ENCODE measurements around the gene GFRA4. TPM values are rescaled to one million over a fixed set of nuclear protein-coding genes. Genes with fewer than 3 reads are reported as not detected.

Gene GFRA4
- total and polyA plus RNA-seq, 2 donors (not counting 3 experiments of a cell fraction or from before 2014, with no cell fraction given), result not detected

DNA sequence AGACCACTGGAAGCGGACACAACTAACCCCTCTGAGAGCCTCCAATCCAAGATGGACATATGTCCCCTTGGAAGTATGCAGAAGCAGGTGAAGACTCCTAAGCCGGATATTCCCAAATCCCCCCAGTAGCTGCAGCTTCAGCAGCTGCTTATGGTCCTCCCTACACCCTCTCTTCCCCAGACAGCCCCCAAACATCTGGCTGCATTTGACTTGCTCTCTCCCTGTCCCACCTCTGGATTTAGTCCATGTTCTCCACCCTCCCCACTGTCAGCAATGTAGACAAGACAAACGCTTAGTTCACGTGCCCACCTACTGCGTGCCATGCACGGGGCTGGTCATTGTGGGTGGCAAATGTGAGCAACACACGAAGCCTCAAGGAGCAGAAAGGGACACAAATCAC is 23.2 kb upstream of the GFRA4 start:
- no peak for DNase-seq (ENCODE audit: low read depth, low spot score)
- Histone ChIP-seq H3K27me3 (ENCODE audit: control insufficient read depth in 2 of 2, insufficient read depth in 2 of 2, low read length in 2 of 2) (peaks cover 25 to 32% of the 10 kb centered on the region in 2 experiments), H3K4me2 (ENCODE audit: insufficient read depth, low read length) (no peak overlapping the region), H3K9me1 (replicated peaks; ENCODE audit: control insufficient read depth, extremely low read depth, insufficient read depth, low read length) (no peaks in the 10 kb centered on the region), H3K36me3 (ENCODE audit: control insufficient read depth in 2 of 2, extremely low read depth in 1 of 2, insufficient read depth in 2 of 2, low read length in 2 of 2) (no peaks in the 10 kb centered on the region), H3K9ac (replicated peaks; ENCODE audit: extremely low read depth, insufficient read depth, low read length) (no peak overlapping the region), H3K27ac (ENCODE audit: insufficient read depth, low read depth, low read length) (no peak overlapping the region), H4K20me1 (replicated peaks; ENCODE audit: control insufficient read depth, extremely low read depth, insufficient read depth, low read length) (no peaks in the 10 kb centered on the region), H3K9me3 (replicated peaks; ENCODE audit: control insufficient read depth, insufficient read depth, low read length) (no peaks in the 10 kb centered on the region), H2AFZ (ENCODE audit: low read depth, low read length) (no peak overlapping the region), H3K79me2 (ENCODE audit: control insufficient read depth, insufficient read depth, low read length) (no peaks in the 10 kb centered on the region), H3K4me3 (replicated peaks in 1 of 3; ENCODE audit: insufficient read depth in 1 of 3, low read depth in 1 of 3, low read length in 3 of 3) (no peak overlapping the region), H3K4me1 (ENCODE audit: control insufficient read depth, extremely low read depth, insufficient read depth, low read length) (no peaks in the 10 kb centered on the region)
- intact Hi-C loops (cut with micrococcal nuclease) (no loop called here), dilution Hi-C loops (cut with MboI; ENCODE audit: extremely low pct_ligation_motif_present, low sequenced_read_pairs) (no loop called here)
- ChIA-PET POLR2A (no interaction called here), CTCF (interaction anchor here (1.6 to 6.1 kb wide), 5 partner anchors 9 to 82 kb away, joined by 6 to 26 read pairs (median 16); no protein-coding TSS in a partner anchor)
- no peak for FAIRE-seq
- no peak for TF ChIP-seq JUN (IDR thresholded peaks at IDR 0.05; ENCODE audit: borderline replicate concordance, insufficient read depth, insufficient read length, low read depth)
- no peak for TF ChIP-seq CTCF (IDR thresholded peaks at IDR 0.05; ENCODE audit: extremely low read depth in 1 of 2, insufficient read depth in 1 of 2, low read depth in 1 of 2, low read length in 2 of 2)
- TF ChIP-seq MYC (IDR thresholded peaks at IDR 0.05; ENCODE audit: low read depth, low read length), result no peak
- TF ChIP-seq FOS (IDR thresholded peaks at IDR 0.05; ENCODE audit: borderline replicate concordance, insufficient read depth, low read length), result no peak
- TF ChIP-seq MAX (IDR thresholded peaks at IDR 0.05; ENCODE audit: insufficient read depth, insufficient read length), result no peak
- TF ChIP-seq GATA2 (IDR thresholded peaks at IDR 0.05; ENCODE audit: insufficient read depth, insufficient read length, low read depth, low read length), result no peak
- TF ChIP-seq POLR2A (IDR thresholded peaks at IDR 0.05; ENCODE audit: low read depth, low read length), result no peak
- TF ChIP-seq EZH2 (IDR thresholded peaks at IDR 0.05; ENCODE audit: borderline replicate concordance, low read depth, low read length, severe bottlenecking), result no peak
- no peak for TF ChIP-seq POLR2AphosphoS5 (IDR thresholded peaks at IDR 0.05; ENCODE audit: insufficient read depth, low read depth, low read length)
- no TSS peak for BruUV-seq (replicated peaks)

All from endothelial cell of umbilical vein (primary cell).